K562 (cell line): ENCODE data around the gene CYP2C8.

ENCODE experiments used
- POLR2A ChIP-seq: fragments of 450-650 bp; conservative IDR thresholded peaks from 2 replicates; pipeline ENCODE4 v1.6.1; 2016
- U2AF2 ChIP-seq: fragments of 200-400 bp; formaldehyde crosslinking; optimal IDR thresholded peaks from 2 replicates; pipeline ENCODE3; 2017; ENCODE audit warnings: low read depth, mild to moderate bottlenecking, low read length
- TF ChIP-seq, protein P1 (sequence below): fragments of 250-450 bp; sonication (Bioruptor Pico); IDR thresholded peaks from 2 replicates; pipeline ENCODE4 v1.5.0; 2021
- TF ChIP-seq, protein P2 (sequence below): fragments of 450-650 bp; IDR thresholded peaks from 2 replicates; pipeline ENCODE4 v1.6.1; 2016; ENCODE audit warnings: mild to moderate bottlenecking

DNA sequence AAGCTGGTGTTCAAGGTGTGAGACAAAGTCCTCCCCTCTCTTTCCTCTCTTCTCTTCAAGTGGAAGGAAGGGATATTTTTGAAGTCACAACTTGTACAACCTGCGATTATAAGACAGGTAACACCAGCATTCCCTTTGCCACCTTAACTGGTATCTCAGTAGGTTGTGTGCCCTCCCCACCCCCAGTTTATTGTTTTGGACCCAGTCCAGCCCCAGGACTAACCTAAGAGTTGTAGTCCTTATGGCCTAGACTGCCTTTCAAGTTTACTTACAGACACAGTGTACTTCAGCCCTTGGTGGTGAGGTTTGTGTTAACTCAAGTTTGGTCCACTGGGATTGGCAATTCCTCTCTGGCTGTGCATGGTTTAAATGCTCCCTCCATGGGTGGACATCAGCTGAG, 26.8 kb upstream of the CYP2C8 start:
- TF ChIP-seq U2AF2 (no peak), POLR2A (no peak)
- TF ChIP-seq, protein P1, sequence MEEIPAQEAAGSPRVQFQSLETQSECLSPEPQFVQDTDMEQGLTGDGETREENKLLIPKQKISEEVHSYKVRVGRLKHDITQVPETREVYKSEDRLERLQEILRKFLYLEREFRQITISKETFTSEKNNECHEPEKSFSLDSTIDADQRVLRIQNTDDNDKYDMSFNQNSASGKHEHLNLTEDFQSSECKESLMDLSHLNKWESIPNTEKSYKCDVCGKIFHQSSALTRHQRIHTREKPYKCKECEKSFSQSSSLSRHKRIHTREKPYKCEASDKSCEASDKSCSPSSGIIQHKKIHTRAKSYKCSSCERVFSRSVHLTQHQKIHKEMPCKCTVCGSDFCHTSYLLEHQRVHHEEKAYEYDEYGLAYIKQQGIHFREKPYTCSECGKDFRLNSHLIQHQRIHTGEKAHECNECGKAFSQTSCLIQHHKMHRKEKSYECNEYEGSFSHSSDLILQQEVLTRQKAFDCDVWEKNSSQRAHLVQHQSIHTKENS: no peak
- TF ChIP-seq, protein P2, sequence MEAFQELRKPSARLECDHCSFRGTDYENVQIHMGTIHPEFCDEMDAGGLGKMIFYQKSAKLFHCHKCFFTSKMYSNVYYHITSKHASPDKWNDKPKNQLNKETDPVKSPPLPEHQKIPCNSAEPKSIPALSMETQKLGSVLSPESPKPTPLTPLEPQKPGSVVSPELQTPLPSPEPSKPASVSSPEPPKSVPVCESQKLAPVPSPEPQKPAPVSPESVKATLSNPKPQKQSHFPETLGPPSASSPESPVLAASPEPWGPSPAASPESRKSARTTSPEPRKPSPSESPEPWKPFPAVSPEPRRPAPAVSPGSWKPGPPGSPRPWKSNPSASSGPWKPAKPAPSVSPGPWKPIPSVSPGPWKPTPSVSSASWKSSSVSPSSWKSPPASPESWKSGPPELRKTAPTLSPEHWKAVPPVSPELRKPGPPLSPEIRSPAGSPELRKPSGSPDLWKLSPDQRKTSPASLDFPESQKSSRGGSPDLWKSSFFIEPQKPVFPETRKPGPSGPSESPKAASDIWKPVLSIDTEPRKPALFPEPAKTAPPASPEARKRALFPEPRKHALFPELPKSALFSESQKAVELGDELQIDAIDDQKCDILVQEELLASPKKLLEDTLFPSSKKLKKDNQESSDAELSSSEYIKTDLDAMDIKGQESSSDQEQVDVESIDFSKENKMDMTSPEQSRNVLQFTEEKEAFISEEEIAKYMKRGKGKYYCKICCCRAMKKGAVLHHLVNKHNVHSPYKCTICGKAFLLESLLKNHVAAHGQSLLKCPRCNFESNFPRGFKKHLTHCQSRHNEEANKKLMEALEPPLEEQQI: no peak
